HEK293T (cell line): Measurements from ENCODE around the gene GLIS2.

Experiments used
- ARNT ChIP-seq: fragments of 450-650 bp; IDR thresholded peaks from 2 replicates; pipeline ENCODE4 v1.6.1; 2017; ENCODE audit warnings: mild to moderate bottlenecking
- CTBP1 ChIP-seq: fragments of 450-650 bp; IDR thresholded peaks from 2 replicates; pipeline ENCODE4 v1.6.1; 2016; ENCODE audit warnings: borderline replicate concordance
- ELF4 ChIP-seq: fragments of 450-650 bp; IDR thresholded peaks from 2 replicates; pipeline ENCODE4 v1.6.1; 2017; ENCODE audit warnings: antibody characterized with exemption
- FOXK2 ChIP-seq: fragments of 450-650 bp; IDR thresholded peaks from 2 replicates; pipeline ENCODE4 v1.6.1; 2016; ENCODE audit warnings: mild to moderate bottlenecking
- FOXM1 ChIP-seq: fragments of 450-650 bp; IDR thresholded peaks from 2 replicates; pipeline ENCODE4 v1.6.1; 2017; ENCODE audit warnings: mild to moderate bottlenecking, borderline replicate concordance
- HDGF ChIP-seq: fragments of 450-650 bp; IDR thresholded peaks from 2 replicates; pipeline ENCODE4 v1.6.1; 2017; ENCODE audit warnings: antibody characterized with exemption, borderline replicate concordance
- LEF1 ChIP-seq: fragments of 450-650 bp; IDR thresholded peaks from 2 replicates; pipeline ENCODE4 v1.6.1; 2017; ENCODE audit warnings: mild to moderate bottlenecking, borderline replicate concordance
- SP1 ChIP-seq: fragments of 450-650 bp; IDR thresholded peaks from 2 replicates; pipeline ENCODE4 v1.6.1; 2017
- SUZ12 ChIP-seq: fragments of 450-650 bp; IDR thresholded peaks from 2 replicates; pipeline ENCODE4 v1.6.1; 2016; ENCODE audit warnings: mild to moderate bottlenecking

GRCh38 chr16:4316864-4317531 lies 1.1 kb downstream of the GLIS2 start:
- TF ChIP-seq FOXM1 (no peak), ARNT (no peak), FOXK2 (no peak), ELF4 (no peak), SUZ12 (no peak), CTBP1 (no peak), SP1 (no peak), HDGF (no peak), LEF1 (no peak)
